ENCODE data around the gene VGF.
A peak's percentile ranks its signal among the peaks of the same experiment; 100 is the strongest.

The VGF gene

GRCh38 chr7:101173752-101174244 is 8.4 kb upstream of the VGF start (continued):
- no peak for TF ChIP-seq ZNF830 (tag by site-specific recombination; IDR thresholded peaks at IDR 0.05; ENCODE audit: low read depth)
- TF ChIP-seq ZBTB21 (tag by site-specific recombination; IDR thresholded peaks at IDR 0.05) = no peak
- TF ChIP-seq KLF16 (tag by site-specific recombination; IDR thresholded peaks at IDR 0.05) = no peak
- TF ChIP-seq ZNF121 (tag by site-specific recombination; IDR thresholded peaks at IDR 0.05) = peak; percentile 89
- 0 out of 2 replicates have a peak, but pooled peaks have one; percentile 61 for TF ChIP-seq ZNF184 (tag by site-specific recombination; IDR thresholded peaks at IDR 0.05)
- peak; percentile 91 for TF ChIP-seq KLF9 (tag by site-specific recombination; IDR thresholded peaks at IDR 0.05; ENCODE audit: low read depth)
- no peak for TF ChIP-seq ZSCAN23 (tag by site-specific recombination; IDR thresholded peaks at IDR 0.05)
- no peak for TF ChIP-seq ZNF513 (tag by site-specific recombination; IDR thresholded peaks at IDR 0.05)
- TF ChIP-seq ZNF449 (tag by site-specific recombination; IDR thresholded peaks at IDR 0.05) = no peak; the same call in 1 of the 2 replicates
- TF ChIP-seq PRDM10 (tag by site-specific recombination; IDR thresholded peaks at IDR 0.05) = peak; percentile 63; the same call in 1 of the 2 replicates
- TF ChIP-seq ZNF169 (tag by site-specific recombination; IDR thresholded peaks at IDR 0.05) = no peak
- no peak for TF ChIP-seq SP7 (tag by site-specific recombination; IDR thresholded peaks at IDR 0.05)

- Histone ChIP-seq H3K27ac (ENCODE audit: extremely low read depth, low read depth, low read length) (no peak overlapping the region; the same call in 1 of the 2 replicates), H3K36me3 (ENCODE audit: control insufficient read depth in 2 of 2, insufficient read depth in 1 of 2, low read length in 2 of 2) (no peaks in the 10 kb centered on the region), H3K4me3 (ENCODE audit: low read depth, low read length) (peak overlapping the region; percentile 12), H3K9me3 (ENCODE audit: control insufficient read depth, insufficient read depth, low read depth, low read length) (no peaks in the 10 kb centered on the region), H3K4me1 (ENCODE audit: control insufficient read depth, insufficient read depth, low read length) (peaks cover 7% of the 10 kb centered on the region; the same call in 1 of the 2 replicates)
- ChIA-PET CTCF (interaction anchor here (0.5 to 2.1 kb wide), 6 partner anchors 20 to 330 kb away, joined by 3 to 21 read pairs (median 4); no protein-coding TSS in a partner anchor), POLR2A (interaction anchor here (0.6 to 1.7 kb wide), 3 partner anchors 8 to 293 kb away, joined by 4 to 5 read pairs (median 4); no protein-coding TSS in a partner anchor)
- TF ChIP-seq ZBTB8A (tag by site-specific recombination; IDR thresholded peaks at IDR 0.05) (peak; percentile 95), PATZ1 (tag by site-specific recombination; IDR thresholded peaks at IDR 0.05) (peak; percentile 97), GLIS1 (tag by site-specific recombination; IDR thresholded peaks at IDR 0.05) (peak; percentile 98), ZNF23 (tag by site-specific recombination; IDR thresholded peaks at IDR 0.05; ENCODE audit: borderline replicate concordance) (no peak), GLIS2 (tag by site-specific recombination; IDR thresholded peaks at IDR 0.05) (peak; percentile 99), ZNF335 (tag by site-specific recombination; conservative IDR thresholded peaks at IDR 0.05) (no peak), ZNF302 (tag by site-specific recombination; IDR thresholded peaks at IDR 0.05; ENCODE audit: low read depth) (no peak), ZNF707 (tag by site-specific recombination; IDR thresholded peaks at IDR 0.05) (no peak), ZBTB20 (tag by site-specific recombination; IDR thresholded peaks at IDR 0.05) (peak; percentile 91), ZNF76 (tag by site-specific recombination; IDR thresholded peaks at IDR 0.05; ENCODE audit: borderline replicate concordance, low read depth) (peak; percentile 41; the same call in 1 of the 2 replicates), HIC1 (tag by site-specific recombination; IDR thresholded peaks at IDR 0.05) (peak; percentile 87), ZBTB17 (tag by site-specific recombination; IDR thresholded peaks at IDR 0.05) (peak; percentile 71)
Measured at GRCh38 chr7:101172854-101173751, 7.7 kb upstream of the VGF start.

Measured in HEK293 (cell line).